Cortex of kidney (tissue), 1 donor: Measurements from ENCODE around the gene OTOS.

Experiments
- DNase-seq: peaks from one replicate; lab custom pipeline; 2025; lab: John Stamatoyannopoulos, UW

Gene OTOS

GRCh38 chr2:240151477-240152031 is 11.1 kb upstream of the OTOS start:
- DNase-seq, result no peak

GRCh38 chr2:240149943-240150784 is 9.7 kb upstream of the OTOS start:
- DNase-seq, result no peak

GRCh38 chr2:240147911-240148587 is 7.6 kb upstream of the OTOS start:
- DNase-seq, result no peak

GRCh38 chr2:240147382-240147781 is 6.9 kb upstream of the OTOS start:
- DNase-seq, result no peak

GRCh38 chr2:240146627-240147278 is 6.3 kb upstream of the OTOS start:
- DNase-seq, result no peak

GRCh38 chr2:240146141-240146561 is 5.7 kb upstream of the OTOS start:
- no peak for DNase-seq

GRCh38 chr2:240145461-240145860 is 5.0 kb upstream of the OTOS start:
- no peak for DNase-seq

GRCh38 chr2:240144649-240145261 is 4.3 kb upstream of the OTOS start:
- DNase-seq, result no peak

GRCh38 chr2:240143801-240144648 is 3.6 kb upstream of the OTOS start:
- no peak for DNase-seq

GRCh38 chr2:240143276-240143675 is 2.8 kb upstream of the OTOS start:
- no peak for DNase-seq

- no peak for DNase-seq
Observed at GRCh38 chr2:240142859-240143258, 2.4 kb upstream of the OTOS start.

GRCh38 chr2:240142256-240142775 is 1.9 kb upstream of the OTOS start:
- no peak for DNase-seq

- no peak for DNase-seq
Observed at GRCh38 chr2:240141736-240142135, 1.3 kb upstream of the OTOS start.

- DNase-seq, result no peak
Observed at GRCh38 chr2:240140920-240141319, 462 bp upstream of the OTOS start.

GRCh38 chr2:240139666-240140393 is 628 bp downstream of the OTOS start:
- DNase-seq, result no peak

- no peak for DNase-seq
Observed at GRCh38 chr2:240139011-240139441, 1.4 kb downstream of the OTOS start.

- DNase-seq, result no peak
Observed at GRCh38 chr2:240138254-240138984, 2.0 kb downstream of the OTOS start.

GRCh38 chr2:240137596-240138253 is 2.7 kb downstream of the OTOS start:
- DNase-seq, result no peak
